ENCODE measurements around the gene ST8SIA6. TPM values are rescaled to one million over a fixed set of nuclear protein-coding genes. Genes with fewer than 3 reads are reported as not detected.

Gene ST8SIA6
- total RNA-seq, 1 donor from 2014 or later = 5.1 TPM

GRCh38 chr10:17348011-17348500 lies 106.3 kb downstream of the ST8SIA6 start:
- no peaks in the 10 kb centered on the region for H4K20me1 ChIP-seq (ENCODE audit: low read depth)
- H3K36me3 Mint-ChIP-seq = no peaks in the 10 kb centered on the region
- H3K27ac ChIP-seq = no peak overlapping the region
- no peaks in the 10 kb centered on the region for H3F3A ChIP-seq (ENCODE audit: low read depth)
- H3K4me1 ChIP-seq = no peaks in the 10 kb centered on the region
- peaks cover 2% of the 10 kb centered on the region for H3K27me3 Mint-ChIP-seq (ENCODE audit: insufficient read depth, low read depth)
- H2AFZ ChIP-seq (replicated peaks) = no peak overlapping the region
- H3K9me3 Mint-ChIP-seq = no peaks in the 10 kb centered on the region
- no peak overlapping the region for H3K4me3 ChIP-seq
- no peak overlapping the region for H3K4me3 Mint-ChIP-seq
- no peaks in the 10 kb centered on the region for H3K36me3 ChIP-seq
- H3K27me3 ChIP-seq = no peaks in the 10 kb centered on the region
- no peaks in the 10 kb centered on the region for H3K79me2 ChIP-seq (ENCODE audit: low read depth)
- H3K9ac ChIP-seq = no peak overlapping the region
- H3K9me3 ChIP-seq (ENCODE audit: low read depth) = no peaks in the 10 kb centered on the region
- peaks cover 5% of the 10 kb centered on the region for H3K4me1 Mint-ChIP-seq
- H3K27ac Mint-ChIP-seq = no peak overlapping the region
- DNase-seq (ENCODE audit: low spot score) = no peak
- no peak overlapping the region for H3K4me2 ChIP-seq
- no peak for TF ChIP-seq EZH2phosphoT487 (IDR thresholded peaks at IDR 0.05)
- TF ChIP-seq EZH2 (IDR thresholded peaks at IDR 0.05) = no peak
- no peak for TF ChIP-seq CTCF (IDR thresholded peaks at IDR 0.05)

GRCh38 chr10:17344206-17344605 lies 110.2 kb downstream of the ST8SIA6 start:
- peaks cover 2% of the 10 kb centered on the region for H3K27me3 Mint-ChIP-seq (ENCODE audit: insufficient read depth, low read depth)
- Histone ChIP-seq H3K79me2 (ENCODE audit: low read depth) (no peaks in the 10 kb centered on the region), H3F3A (ENCODE audit: low read depth) (no peaks in the 10 kb centered on the region), H3K36me3 (no peaks in the 10 kb centered on the region), H3K4me1 (no peaks in the 10 kb centered on the region), H4K20me1 (ENCODE audit: low read depth) (no peaks in the 10 kb centered on the region), H2AFZ (replicated peaks) (no peak overlapping the region), H3K9me3 (ENCODE audit: low read depth) (no peaks in the 10 kb centered on the region), H3K9ac (no peak overlapping the region), H3K27me3 (no peaks in the 10 kb centered on the region), H3K4me3 (no peak overlapping the region), H3K27ac (no peak overlapping the region), H3K4me2 (no peak overlapping the region)
- TF ChIP-seq EZH2phosphoT487 (IDR thresholded peaks at IDR 0.05) (no peak), EZH2 (IDR thresholded peaks at IDR 0.05) (no peak), CTCF (IDR thresholded peaks at IDR 0.05) (no peak)
- no peaks in the 10 kb centered on the region for H3K36me3 Mint-ChIP-seq
- no peak overlapping the region for H3K4me3 Mint-ChIP-seq
- no peaks in the 10 kb centered on the region for H3K9me3 Mint-ChIP-seq
- no peak overlapping the region for H3K27ac Mint-ChIP-seq
- peaks cover 5% of the 10 kb centered on the region for H3K4me1 Mint-ChIP-seq
- DNase-seq (ENCODE audit: low spot score) = no peak

GRCh38 chr10:17343118-17343517 lies 111.3 kb downstream of the ST8SIA6 start:
- H3K27ac Mint-ChIP-seq = no peak overlapping the region
- H3K27me3 Mint-ChIP-seq (ENCODE audit: insufficient read depth, low read depth) = peaks cover 2% of the 10 kb centered on the region
- no peaks in the 10 kb centered on the region for H3K36me3 Mint-ChIP-seq
- H3K4me3 Mint-ChIP-seq = no peak overlapping the region
- H3K4me3 ChIP-seq = no peak overlapping the region
- DNase-seq (ENCODE audit: low spot score) = no peak
- H3K4me2 ChIP-seq = no peak overlapping the region
- H3F3A ChIP-seq (ENCODE audit: low read depth) = no peaks in the 10 kb centered on the region
- no peak overlapping the region for H3K27ac ChIP-seq
- H3K4me1 Mint-ChIP-seq = no peaks in the 10 kb centered on the region
- no peaks in the 10 kb centered on the region for H3K9me3 Mint-ChIP-seq
- no peak for TF ChIP-seq EZH2phosphoT487 (IDR thresholded peaks at IDR 0.05)
- TF ChIP-seq CTCF (IDR thresholded peaks at IDR 0.05) = no peak
- no peak for TF ChIP-seq EZH2 (IDR thresholded peaks at IDR 0.05)
- H3K27me3 ChIP-seq = no peaks in the 10 kb centered on the region
- no peak overlapping the region for H2AFZ ChIP-seq (replicated peaks)
- no peak overlapping the region for H3K9ac ChIP-seq
- no peaks in the 10 kb centered on the region for H3K36me3 ChIP-seq
- H3K79me2 ChIP-seq (ENCODE audit: low read depth) = no peaks in the 10 kb centered on the region
- no peaks in the 10 kb centered on the region for H3K4me1 ChIP-seq
- no peaks in the 10 kb centered on the region for H3K9me3 ChIP-seq (ENCODE audit: low read depth)
- H4K20me1 ChIP-seq (ENCODE audit: low read depth) = no peaks in the 10 kb centered on the region
